Activated CD4-positive, alpha-beta T cell treated with anti-CD3 and anti-CD28 coated beads, Interleukin-2, amount 50 U/mL, for 4 hours (primary cell): ENCODE data around the gene DPYD.
"Not testable (repeated sequence)": the region's sequence is repeated elsewhere in the genome, so short reads cannot be mapped to it uniquely, and the experiment has no call there.

Experiments used
- DNase-seq, 2 experiments: peaks; one replicate each; pipeline ENCODE4 v3.0.0-alpha.2; 2020

The DPYD gene

DNA sequence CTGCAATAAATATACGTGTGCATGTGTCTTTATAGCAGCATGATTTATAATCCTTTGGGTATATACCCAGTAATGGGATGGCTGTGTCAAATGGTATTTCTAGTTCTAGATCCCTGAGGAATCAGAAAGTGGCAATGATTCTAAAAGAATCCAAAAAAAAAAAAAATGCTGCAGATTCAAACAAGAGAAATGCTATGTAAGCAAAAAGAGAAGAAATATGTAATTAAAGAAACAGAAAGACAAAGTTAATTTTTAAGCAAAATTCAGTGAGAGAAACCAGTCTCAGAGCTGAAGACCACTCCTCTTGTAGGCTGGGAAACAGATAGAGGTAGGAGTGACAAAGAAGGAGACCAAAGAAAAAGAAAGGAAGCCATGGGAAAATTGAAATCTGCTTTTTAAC, 571.0 kb downstream of the DPYD start:
- DNase-seq, result not testable (repeated sequence)

DNA sequence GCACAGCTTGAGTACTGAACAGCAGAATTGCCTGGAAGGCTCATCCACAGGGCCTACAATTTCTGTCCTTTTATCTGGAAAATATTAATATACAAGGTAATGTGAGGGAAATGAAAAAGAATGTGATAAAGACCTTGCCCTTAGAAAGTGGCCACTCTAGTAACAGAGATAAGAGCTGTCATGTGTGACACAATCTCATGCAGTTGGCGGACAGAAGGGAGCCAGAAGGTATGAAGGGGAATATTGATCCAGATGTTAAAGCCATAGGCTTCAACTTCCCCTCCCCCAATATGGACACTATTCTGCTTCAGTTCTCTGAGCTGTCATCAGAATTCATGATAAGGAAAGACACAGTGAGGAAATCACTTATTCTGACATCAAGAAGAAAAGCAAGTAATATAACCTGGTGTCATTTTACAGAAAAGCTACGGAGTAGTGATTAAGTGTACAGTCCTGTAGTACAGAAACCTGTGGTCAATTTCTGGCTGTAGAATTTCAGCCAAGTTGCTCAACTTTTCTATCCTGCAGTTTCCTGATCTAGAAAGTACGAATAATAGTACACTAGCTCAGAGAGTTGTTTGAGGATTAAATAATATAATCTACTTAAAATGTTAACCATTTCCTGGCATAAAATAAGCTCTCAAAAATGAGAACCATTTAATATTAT, 572.1 kb downstream of the DPYD start:
- no peak for DNase-seq

DNA sequence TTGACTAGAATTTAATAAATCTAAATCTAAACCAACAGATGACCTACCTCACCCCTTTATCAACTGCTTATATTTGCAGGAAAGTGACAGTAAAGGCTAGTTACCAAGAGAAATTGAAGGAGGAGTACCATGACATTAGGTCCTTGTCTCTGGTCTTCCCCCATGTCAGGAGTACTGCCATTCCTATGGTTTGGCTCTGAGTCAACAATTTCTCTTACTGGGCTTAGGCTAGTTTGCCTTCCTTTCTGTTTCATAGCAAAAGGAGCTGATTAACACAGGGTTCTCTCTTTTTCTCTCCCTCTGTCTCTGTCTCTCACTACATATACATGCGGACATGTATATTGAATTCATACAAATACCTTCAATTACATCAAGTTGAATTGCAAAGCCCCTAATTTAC, 579.9 kb downstream of the DPYD start:
- no peak for DNase-seq

- no peak for DNase-seq
Observed at GRCh38 chr1:97338347-97338746, 582.5 kb downstream of the DPYD start.

- no peak for DNase-seq
Observed at GRCh38 chr1:97337250-97338030, 583.4 kb downstream of the DPYD start.

DNA sequence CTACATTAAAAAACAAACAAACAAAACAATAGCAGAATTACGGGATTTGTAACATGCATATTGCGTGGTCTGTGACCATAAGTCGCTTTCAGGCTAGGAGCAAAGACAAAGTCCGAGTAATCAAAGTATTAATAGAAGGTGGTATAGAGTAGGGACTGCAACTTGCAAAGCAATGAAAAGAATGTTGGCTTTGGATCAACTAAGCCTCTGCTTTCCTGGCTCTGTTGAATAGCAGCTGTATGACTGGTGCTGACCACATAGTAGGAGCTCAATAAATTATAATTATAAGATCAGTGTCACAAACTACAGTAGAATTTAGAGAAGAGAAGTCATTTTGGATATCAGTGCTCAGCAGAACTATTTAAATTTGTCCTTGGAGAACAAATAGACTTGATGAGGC, 586.4 kb downstream of the DPYD start:
- no peak for DNase-seq

DNA sequence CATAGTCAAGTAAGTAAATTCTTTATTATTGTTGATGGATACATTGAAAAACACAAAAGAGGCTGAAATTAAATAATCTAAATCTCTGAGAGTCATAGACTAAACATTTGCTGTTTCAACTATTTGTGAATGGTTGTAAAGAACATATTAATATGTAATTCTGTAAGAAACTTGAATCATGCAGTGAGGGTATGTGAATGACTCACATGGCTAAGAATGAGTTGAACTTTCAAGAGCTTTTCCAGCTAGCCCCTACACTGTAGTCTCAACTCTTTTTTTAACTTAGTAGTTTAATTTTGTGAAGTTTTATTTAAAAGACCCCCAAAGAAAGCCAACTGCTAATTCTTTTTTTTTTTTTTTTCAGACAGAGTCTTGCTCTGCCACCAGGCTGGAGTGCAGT, 588.1 kb downstream of the DPYD start:
- DNase-seq, result no peak

- no peak for DNase-seq
Observed at GRCh38 chr1:97331165-97331564, 589.7 kb downstream of the DPYD start.

- DNase-seq, result no peak
Observed at GRCh38 chr1:97314685-97315084, 606.1 kb downstream of the DPYD start.

GRCh38 chr1:97308131-97308530, 612.7 kb downstream of the DPYD start:
- no peak for DNase-seq

DNA sequence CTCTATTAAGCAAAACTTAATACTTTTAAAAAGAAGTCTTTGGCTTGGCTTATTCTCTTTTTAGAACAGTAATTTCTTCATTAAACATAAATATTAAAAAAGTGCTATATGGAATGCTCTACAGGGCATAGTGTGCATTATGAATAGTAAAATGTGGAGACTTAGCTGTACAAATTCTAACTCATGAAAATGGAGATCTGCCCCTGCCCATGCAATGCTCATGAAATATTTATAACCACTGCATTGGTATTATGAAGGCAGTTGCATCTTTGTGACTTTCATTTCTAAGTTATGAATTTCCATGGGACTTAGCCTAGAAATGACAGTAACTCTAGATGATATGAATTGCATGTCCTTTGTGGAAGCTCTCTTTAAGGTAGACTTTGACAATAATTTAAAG, 613.3 kb downstream of the DPYD start:
- DNase-seq, result no peak

DNA sequence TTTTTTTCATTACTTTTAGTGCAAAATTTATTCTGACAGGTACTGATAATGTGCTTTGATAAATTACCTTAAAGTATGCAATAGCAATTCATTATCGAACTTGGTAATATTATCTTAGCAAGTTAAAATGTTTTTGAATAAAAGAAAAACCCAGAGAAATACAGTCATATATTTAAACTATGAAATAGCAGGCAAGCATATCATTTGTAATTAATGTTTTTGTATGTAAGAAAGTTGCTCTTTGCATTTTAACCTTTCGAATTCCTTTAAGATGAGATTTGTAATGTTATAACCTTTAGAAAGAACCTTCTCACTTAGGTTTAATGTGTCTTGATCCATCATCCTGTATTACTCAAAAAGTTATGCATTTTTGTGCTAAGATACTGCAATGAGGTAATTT, 613.7 kb downstream of the DPYD start:
- DNase-seq, result no peak

GRCh38 chr1:97306504-97306903, 614.3 kb downstream of the DPYD start:
- DNase-seq, result no peak

- DNase-seq, result no peak
Observed at GRCh38 chr1:97304366-97304765, 616.5 kb downstream of the DPYD start.

DNA sequence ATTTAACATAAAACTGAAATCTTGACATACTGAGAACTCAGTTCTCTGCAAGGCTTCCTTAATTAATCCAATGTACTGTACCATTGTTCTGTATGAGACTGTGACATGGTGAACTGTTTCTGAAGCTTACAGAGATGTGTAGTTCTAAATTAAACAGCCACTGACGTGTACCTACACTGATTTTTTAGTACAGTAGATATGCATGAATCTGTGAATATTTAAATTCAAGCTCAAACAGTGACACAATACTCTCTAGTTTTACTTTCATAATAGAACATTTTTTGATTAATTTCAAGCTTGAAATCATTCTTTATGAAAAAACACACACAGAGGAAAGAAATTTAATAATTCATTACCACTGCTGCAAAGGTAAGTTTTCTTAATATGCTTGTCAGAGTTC, 621.9 kb downstream of the DPYD start:
- DNase-seq, result no peak

DNA sequence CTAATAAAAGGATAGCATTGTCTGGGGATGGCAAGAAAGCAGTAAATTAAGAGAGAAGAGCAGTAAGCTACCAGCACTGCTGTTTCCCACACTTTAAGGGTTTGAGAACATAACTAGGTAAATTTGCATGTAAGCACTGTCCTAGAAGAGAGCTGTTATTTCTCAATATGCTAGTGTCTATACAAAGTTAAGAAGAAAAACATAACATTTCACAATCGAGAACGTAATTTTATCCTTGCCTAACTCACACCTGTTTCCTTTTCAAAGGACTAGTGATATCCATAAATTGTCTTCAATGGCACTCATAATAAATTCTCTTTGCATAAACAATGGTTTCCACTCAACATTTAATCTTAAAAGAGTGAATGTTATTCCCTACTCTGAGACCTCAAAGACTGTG, 623.2 kb downstream of the DPYD start:
- no peak for DNase-seq

GRCh38 chr1:97281962-97282361, 638.9 kb downstream of the DPYD start:
- DNase-seq, result no peak

DNA sequence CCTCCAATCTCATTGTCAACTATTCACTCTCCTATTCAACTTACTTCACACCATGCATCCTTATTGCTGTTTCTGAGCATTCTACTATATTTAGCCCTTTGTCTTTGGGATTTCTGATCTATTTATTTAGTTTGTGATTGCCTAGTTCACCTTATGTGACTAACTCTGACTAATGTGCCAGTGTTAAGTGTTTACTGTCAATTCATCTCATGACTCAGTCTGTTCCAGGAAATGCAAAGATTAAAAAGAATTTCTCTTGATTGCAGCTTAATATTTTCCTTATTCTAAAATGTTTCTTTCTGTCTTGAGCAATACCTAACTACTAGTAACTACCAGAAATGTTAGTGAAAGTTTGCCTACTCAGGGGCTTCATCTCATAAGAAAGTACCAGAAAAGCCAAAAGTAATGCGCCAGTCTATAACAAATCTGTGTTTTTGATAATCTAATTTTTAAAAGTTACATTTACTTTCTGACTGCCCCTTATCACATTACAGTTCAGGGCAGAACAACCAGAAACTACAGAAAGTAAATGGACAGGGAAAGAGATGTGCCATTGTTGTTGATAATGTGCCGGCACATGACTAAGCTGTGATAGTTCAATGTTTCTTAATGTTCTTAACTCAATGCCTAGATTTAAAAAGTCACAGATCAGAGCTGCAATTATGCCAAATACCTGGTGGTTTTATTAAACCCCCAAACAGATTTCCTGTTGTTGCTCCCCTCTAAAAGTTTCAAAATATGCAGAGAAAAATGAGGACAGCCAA, 642.8 kb downstream of the DPYD start:
- no peak for DNase-seq

- no peak for DNase-seq
Observed at GRCh38 chr1:97271916-97272788, 648.7 kb downstream of the DPYD start.

DNA sequence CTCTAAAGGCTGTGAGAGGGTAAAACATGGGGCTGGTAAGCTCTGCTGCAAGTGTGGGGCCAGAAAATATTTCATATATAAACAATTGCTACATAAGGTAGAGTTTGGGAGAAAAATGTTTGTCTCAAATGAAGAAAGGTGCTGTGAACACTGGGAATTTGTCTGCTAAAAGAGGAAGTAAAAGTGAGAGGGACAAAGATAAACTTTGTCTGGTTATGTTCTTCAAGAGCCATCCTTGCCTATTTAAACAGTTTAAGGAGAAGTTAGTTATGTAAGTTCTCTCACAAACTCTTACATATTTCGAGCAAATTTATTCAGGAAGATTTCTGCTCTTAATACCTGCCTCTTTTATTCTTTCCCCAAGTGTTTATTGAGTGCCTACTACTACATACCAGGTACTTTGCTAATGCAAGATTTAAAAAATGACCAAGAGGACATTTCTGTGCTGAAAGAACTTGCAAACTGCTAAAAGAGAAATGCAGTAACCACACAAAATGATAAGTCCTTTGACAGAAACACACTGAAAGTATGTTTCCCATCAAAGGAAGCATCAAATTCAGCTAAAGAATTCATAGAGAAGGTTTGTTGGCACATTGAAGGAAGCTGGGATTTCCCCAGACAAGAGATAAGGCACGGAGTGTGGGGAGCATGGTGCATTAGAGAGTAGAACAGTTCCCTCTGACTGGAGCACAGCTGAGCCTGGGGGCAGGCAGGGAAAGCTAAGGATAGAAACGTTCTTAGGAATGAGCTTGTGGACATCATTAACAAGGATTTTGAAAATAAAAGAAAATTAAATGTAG, 650.1 kb downstream of the DPYD start:
- DNase-seq, result no peak

GRCh38 chr1:97265630-97266029, 655.2 kb downstream of the DPYD start:
- DNase-seq, result no peak

- DNase-seq, result no peak
Observed at GRCh38 chr1:97262842-97263241, 658.0 kb downstream of the DPYD start.
